K562 (cell line): Measurements from ENCODE around the gene TMPRSS11B. TPM values are rescaled to one million over a fixed set of nuclear protein-coding genes. Genes with fewer than 3 reads are reported as not detected.

Source experiments
- ATF1 ChIP-seq, 2 experiments: fragments of 450-650 bp in 1 of 2; IDR thresholded peaks; 2 replicates each; pipeline ENCODE4 v1.6.1; 2016; ENCODE audit warnings: missing compliant biosample characterization in 1 of 2, missing genetic modification characterization in 1 of 2
- CXXC5 ChIP-seq: fragments of 250-450 bp; sonication (Bioruptor Pico); IDR thresholded peaks from 2 replicates; pipeline ENCODE4 v1.8.0; 2022; ENCODE audit warnings: inconsistent platforms, mild to moderate bottlenecking, moderate library complexity
- DMBX1 ChIP-seq: fragments of 250-450 bp; sonication (Bioruptor Pico); IDR thresholded peaks from 2 replicates; pipeline ENCODE4 v1.8.0; 2022; ENCODE audit warnings: inconsistent platforms, mild to moderate bottlenecking, moderate library complexity, borderline replicate concordance
- ETV5 ChIP-seq: sonication (generic); formaldehyde crosslinking; IDR thresholded peaks from 2 replicates; pipeline ENCODE4 v1.4.0; 2020; ENCODE audit warnings: low read depth, mild to moderate bottlenecking, missing genetic modification reagents
- FOXJ3 ChIP-seq: sonication (generic); formaldehyde crosslinking; IDR thresholded peaks from 2 replicates; pipeline ENCODE4 v1.4.0; 2020; ENCODE audit warnings: mild to moderate bottlenecking, missing genetic modification reagents
- HBP1 ChIP-seq: fragments of 450-650 bp; formaldehyde crosslinking; IDR thresholded peaks from 2 replicates; pipeline ENCODE4 v1.4.0; 2022; ENCODE audit warnings: missing genetic modification characterization
- HMG20A ChIP-seq: fragments of 450-650 bp; formaldehyde crosslinking; conservative IDR thresholded peaks from 2 replicates; pipeline ENCODE4 v1.4.0; 2020; ENCODE audit warnings: mild to moderate bottlenecking, mixed read lengths
- ILK ChIP-seq: fragments of 450-650 bp; IDR thresholded peaks from 2 replicates; pipeline ENCODE4 v1.6.1; 2016; ENCODE audit warnings: missing genetic modification characterization, low read depth, mild to moderate bottlenecking, missing compliant biosample characterization, moderate library complexity, borderline replicate concordance
- IRF9 ChIP-seq: fragments of 450-650 bp; IDR thresholded peaks from 2 replicates; pipeline ENCODE4 v1.6.1; 2016; ENCODE audit warnings: missing biosample characterization, missing genetic modification characterization
- KLF6 ChIP-seq: fragments of 250-450 bp; sonication (Bioruptor Pico); IDR thresholded peaks from 2 replicates; pipeline ENCODE4 v1.4.0; 2020; ENCODE audit warnings: mild to moderate bottlenecking, moderate library complexity, borderline replicate concordance
- MEIS2 ChIP-seq: fragments of 450-650 bp; IDR thresholded peaks from 2 replicates; pipeline ENCODE4 v1.6.1; 2014; ENCODE audit warnings: mild to moderate bottlenecking; ENCODE audit not compliant: partially characterized antibody
- NFIX ChIP-seq: fragments of 250-450 bp; sonication (Bioruptor Pico); IDR thresholded peaks from 2 replicates; pipeline ENCODE4 v1.4.0; 2020; ENCODE audit warnings: low read depth, mild to moderate bottlenecking, moderate library complexity
- NR2C2 ChIP-seq, 2 experiments: fragments of 200-800 bp in 1 of 2; sonication (Bioruptor generic) in 1 of 2; sonication (generic) in 1 of 2; formaldehyde crosslinking in 1 of 2; IDR thresholded peaks; 2 replicates each; pipeline versions ENCODE4 v1.6.1 to v1.8.0; 2016 to 2022; ENCODE audit warnings: mild to moderate bottlenecking in 1 of 2, missing compliant biosample characterization in 1 of 2, missing genetic modification characterization in 1 of 2, missing genetic modification reagents in 1 of 2
- PKNOX1 ChIP-seq: fragments of 450-650 bp; IDR thresholded peaks from 2 replicates; pipeline ENCODE4 v1.6.1; 2016
- POLR2A ChIP-seq: fragments of 450-650 bp; conservative IDR thresholded peaks from 2 replicates; pipeline ENCODE4 v1.6.1; 2016
- RBM22 ChIP-seq: fragments of 200-400 bp; formaldehyde crosslinking; IDR thresholded peaks from 2 replicates; pipeline ENCODE4 v1.6.1; 2018; ENCODE audit warnings: low read length, low read depth; ENCODE audit not compliant: poor library complexity, severe bottlenecking
- SLC30A9 ChIP-seq: fragments of 250-450 bp; sonication (Bioruptor Pico); IDR thresholded peaks from 2 replicates; pipeline ENCODE4 v1.8.0; 2022; ENCODE audit warnings: mild to moderate bottlenecking, moderate library complexity
- SRF ChIP-seq, 2 experiments: fragments of 250-450, 450-650 bp in 1 of 2; sonication (Bioruptor Pico) in 1 of 2; sonication (generic) in 1 of 2; formaldehyde crosslinking; IDR thresholded peaks; 2 replicates each; pipeline versions ENCODE4 v1.5.0 to v1.5.1; 2020 to 2022; ENCODE audit warnings: mild to moderate bottlenecking in 1 of 2, missing genetic modification reagents in 1 of 2
- XRCC4 ChIP-seq: IDR thresholded peaks from one replicate; pipeline ENCODE4 v1.6.1; 2011; ENCODE audit not compliant: insufficient read depth, insufficient read length; ENCODE audit errors: extremely low read depth
- ZNF766 ChIP-seq: fragments of 200-800 bp; sonication (Bioruptor generic); conservative IDR thresholded peaks from 2 replicates; pipeline ENCODE4 v1.6.1; 2016; ENCODE audit warnings: missing genetic modification characterization, missing compliant biosample characterization
- ZNF780A ChIP-seq: fragments of 250-450 bp; sonication (Bioruptor Pico); IDR thresholded peaks from 2 replicates; pipeline ENCODE4 v1.5.0; 2021; ENCODE audit warnings: mild to moderate bottlenecking
- polyA plus RNA-seq, 8 experiments: library from polyadenylated mRNA; depleted of rRNA in 4 of 8; stranded (reverse) in 5 of 8; unstranded in 3 of 8; fragments of >200 nt; fragmentation: Nextera tagmentation in 2 of 8; fragmentation: Illumina TruSeq in 1 of 8; extraction: Ambion mirVana in 2 of 8; extraction: Trizol in 1 of 8; gene quantifications; 2 replicates each; pipeline versions ENCODE4 v1.2.1 to v1.2.3, GENCODE V29; 2011 to 2014; ENCODE audit warnings: inconsistent platforms in 1 of 8, missing spikeins in 1 of 8
- total RNA-seq, 7 experiments: library from RNA; depleted of rRNA in 6 of 7; stranded (reverse); fragments of >200 nt in 6 of 7; fragmentation: Illumina TruSeq in 2 of 7; extraction: Trizol in 2 of 7; gene quantifications; 2 replicates each; pipeline versions ENCODE4 v1.2.1 to v1.2.3, GENCODE V29; 2011 to 2021; ENCODE audit warnings: low replicate concordance in 1 of 7
- TF ChIP-seq, protein P1 (sequence below): fragments of 450-650 bp; conservative IDR thresholded peaks from 2 replicates; pipeline ENCODE4 v1.6.1; 2016; ENCODE audit warnings: missing genetic modification characterization, low read depth, mild to moderate bottlenecking, missing compliant biosample characterization, moderate library complexity

Gene TMPRSS11B
- total and polyA plus RNA-seq, 9 of the 15 experiments (the other 6 are each of a cell fraction or from before 2014, with no cell fraction given): 0.03 to 0.07 TPM; not detected in 7

GRCh38 chr4:68264875-68265565 is 19.5 kb upstream of the TMPRSS11B start (continued):
- TF ChIP-seq HBP1 (CRISPR knock-in tag): no peak
- no peak for TF ChIP-seq HMG20A (CRISPR knock-in tag)
- peak in 1 of 2 experiments; percentile 89; a peak in 2 of 4 replicates for TF ChIP-seq SRF (CRISPR knock-in tag; IDR thresholded peaks at IDR 0.05)
- no peak for TF ChIP-seq XRCC4
- no peak for TF ChIP-seq FOXJ3
- TF ChIP-seq PKNOX1: 0 out of 2 replicates have a peak, but pooled peaks have one; percentile 26
- TF ChIP-seq ATF1 (CRISPR knock-in tag; IDR thresholded peaks at IDR 0.05): no peak
- TF ChIP-seq ATF1 (tag; IDR thresholded peaks at IDR 0.05): 0 out of 2 replicates have a peak, but pooled peaks have one; percentile 5
- peak; percentile 19; the same call in 1 of the 2 replicates for TF ChIP-seq KLF6 (CRISPR knock-in tag)
- TF ChIP-seq ZNF780A (CRISPR knock-in tag): no peak
- TF ChIP-seq MEIS2: peak; percentile 35
- peak; percentile 70 for TF ChIP-seq DMBX1
- TF ChIP-seq ETV5 (CRISPR knock-in tag): no peak
- peak; percentile 53; the same call in 1 of the 2 replicates for TF ChIP-seq IRF9 (tag)
- no peak for TF ChIP-seq POLR2A
- no peak for TF ChIP-seq SLC30A9 (CRISPR knock-in tag)
- no peak for TF ChIP-seq NR2C2 (CRISPR knock-in tag; IDR thresholded peaks at IDR 0.05)
- TF ChIP-seq NR2C2 (tag; IDR thresholded peaks at IDR 0.05): peak; percentile 26; the same call in 1 of the 2 replicates
- peak; percentile 41 for TF ChIP-seq CXXC5 (CRISPR knock-in tag)
- TF ChIP-seq RBM22: no peak
- no peak for TF ChIP-seq NFIX (CRISPR knock-in tag)
- peak; percentile 64 for TF ChIP-seq ZNF766 (CRISPR knock-in tag)
- TF ChIP-seq ILK: peak; percentile 53; the same call in 1 of the 2 replicates
- TF ChIP-seq, protein P1, sequence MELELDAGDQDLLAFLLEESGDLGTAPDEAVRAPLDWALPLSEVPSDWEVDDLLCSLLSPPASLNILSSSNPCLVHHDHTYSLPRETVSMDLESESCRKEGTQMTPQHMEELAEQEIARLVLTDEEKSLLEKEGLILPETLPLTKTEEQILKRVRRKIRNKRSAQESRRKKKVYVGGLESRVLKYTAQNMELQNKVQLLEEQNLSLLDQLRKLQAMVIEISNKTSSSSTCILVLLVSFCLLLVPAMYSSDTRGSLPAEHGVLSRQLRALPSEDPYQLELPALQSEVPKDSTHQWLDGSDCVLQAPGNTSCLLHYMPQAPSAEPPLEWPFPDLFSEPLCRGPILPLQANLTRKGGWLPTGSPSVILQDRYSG: peak; percentile 82
